K562 (cell line): Measurements from ENCODE around the gene TMEM127. TPM values are rescaled to one million over a fixed set of nuclear protein-coding genes. Genes with fewer than 3 reads are reported as not detected.

Source experiments
- ATAC-seq: fragments of 200-7000 bp; cut with Tn5 transposase; 3 replicates; pipeline ENCODE4 v1.9.1; 2020; ENCODE audit warnings: moderate library complexity
- BruUV-seq: library from RNA; stranded (reverse); fragments of 400-500 nt; replicated peaks from 2 replicates; lab custom pipeline; 2021; lab: Mats Ljungman, UMichigan
- CTCF ChIA-PET: fragments of 300-600 bp; formaldehyde crosslinking; extraction: SDS; loops from one replicate; lab custom pipeline; 2021; ENCODE audit warnings: low intra/inter-chr PET ratio; lab: Yijun Ruan, JAX
- POLR2A ChIA-PET: fragments of 300-600, 350-650 bp; sonication (Branson Sonifier 250); formaldehyde crosslinking; extraction: SDS; loops from one replicate; lab custom pipeline; 2021; ENCODE audit warnings: antibody characterized with exemption, inconsistent platforms; lab: Yijun Ruan, JAX
- DNase-seq, 4 experiments: peaks; one replicate each; pipeline versions ENCODE4 v3.0.0 to v3.0.0-alpha.2; 2011 to 2018; ENCODE audit warnings: low spot score in 3 of 4, mixed read lengths in 3 of 4; ENCODE audit errors: extremely low read depth in 1 of 4
- FAIRE-seq: peaks from 2 replicates; lab custom pipeline; 2011; peaks lifted over from hg19 to GRCh38; lab: Jason Lieb, UNC
- H2AFZ ChIP-seq: 2 replicates; pipeline ENCODE4 v1.6.0; 2011; ENCODE audit warnings: low read depth, low read length, control low read depth, inconsistent platforms
- H3K27ac ChIP-seq: fragments of 200-600 bp; 3 replicates; pipeline ENCODE4 v1.8.0; 2011; ENCODE audit warnings: low read depth, mild to moderate bottlenecking, control low read depth, inconsistent platforms, low read length, moderate library complexity, mixed read lengths; ENCODE audit errors: extremely low read depth
- H3K27me3 ChIP-seq, 2 experiments: fragments of 300-600 bp in 1 of 2; 2 replicates in 1 of 2; 3 replicates in 1 of 2; pipeline versions ENCODE4 v1.6.0 to v1.8.0; 2011; ENCODE audit warnings: inconsistent platforms in 2 of 2, low read length in 2 of 2, mild to moderate bottlenecking in 1 of 2, mixed read lengths in 1 of 2, moderate library complexity in 1 of 2; ENCODE audit not compliant: control insufficient read depth in 2 of 2, insufficient read depth in 2 of 2
- H3K36me3 ChIP-seq: fragments of 300-600 bp; 3 replicates; pipeline ENCODE4 v1.8.0; 2011; ENCODE audit warnings: mild to moderate bottlenecking, low read length, inconsistent platforms; ENCODE audit not compliant: control insufficient read depth, insufficient read depth
- H3K4me1 ChIP-seq, 2 experiments: fragments of 200-600 bp in 1 of 2; replicated peaks in 1 of 2; 2 replicates in 1 of 2; 3 replicates in 1 of 2; pipeline versions ENCODE4 v1.5.1 to v1.8.0; 2011; ENCODE audit warnings: inconsistent platforms in 2 of 2, low read length in 2 of 2, mild to moderate bottlenecking in 1 of 2, mixed read lengths in 1 of 2, moderate library complexity in 1 of 2; ENCODE audit not compliant: control insufficient read depth in 2 of 2, insufficient read depth in 2 of 2
- H3K4me2 ChIP-seq: 2 replicates; pipeline ENCODE4 v1.6.1; 2011; ENCODE audit warnings: low read length, control low read depth, inconsistent platforms, mixed read lengths; ENCODE audit not compliant: insufficient read depth
- H3K4me3 ChIP-seq: fragments of 200-600 bp; sonication (generic), shearing (Covaris generic); 2 replicates; pipeline ENCODE4 v1.5.1; 2016; ENCODE audit warnings: control low read depth, inconsistent platforms
- H3K79me2 ChIP-seq: fragments of 200-600 bp; 3 replicates; pipeline ENCODE4 v1.8.0; 2011; ENCODE audit warnings: low read length, inconsistent platforms; ENCODE audit not compliant: control insufficient read depth, insufficient read depth
- H3K9ac ChIP-seq, 2 experiments: 2 replicates each; pipeline versions ENCODE4 v1.6.0 to v1.6.1; 2011; ENCODE audit warnings: low read depth in 2 of 2, low read length in 2 of 2, control low read depth in 1 of 2, inconsistent platforms in 1 of 2, mild to moderate bottlenecking in 1 of 2, mixed read lengths in 1 of 2; ENCODE audit not compliant: insufficient read depth in 1 of 2
- H3K9me1 ChIP-seq: one replicate; pipeline ENCODE4 v1.6.0; 2011; ENCODE audit warnings: inconsistent platforms, mild to moderate bottlenecking, low read length, moderate library complexity; ENCODE audit not compliant: control insufficient read depth, insufficient read depth
- H3K9me3 ChIP-seq: replicated peaks from 2 replicates; pipeline ENCODE4 v1.5.1; 2011; ENCODE audit warnings: low read depth, low read length, inconsistent platforms; ENCODE audit not compliant: control insufficient read depth, insufficient read depth
- H4K20me1 ChIP-seq: replicated peaks from 2 replicates; pipeline ENCODE4 v1.6.1; 2011; ENCODE audit warnings: low read length, inconsistent platforms, mixed read lengths; ENCODE audit not compliant: control insufficient read depth, insufficient read depth
- EWSR1 ChIP-seq: fragments of 450-650 bp; IDR thresholded peaks from 2 replicates; pipeline ENCODE4 v1.6.1; 2018; ENCODE audit warnings: borderline replicate concordance, mild to moderate bottlenecking, low read depth, moderate library complexity; ENCODE audit not compliant: partially characterized antibody
- FOXA3 ChIP-seq, 2 experiments: fragments of 450-650 bp in 1 of 2; sonication (generic) in 1 of 2; formaldehyde crosslinking; IDR thresholded peaks in 1 of 2; conservative IDR thresholded peaks in 1 of 2; 2 replicates each; pipeline versions ENCODE4 v1.4.0 to v1.8.0; 2020 to 2022; ENCODE audit warnings: mild to moderate bottlenecking in 2 of 2, missing genetic modification reagents in 1 of 2
- HDAC1 ChIP-seq, 2 experiments: fragments of 450-650 bp; IDR thresholded peaks; 2 replicates each; pipeline ENCODE4 v1.6.1; 2016 to 2017; ENCODE audit warnings: inconsistent platforms in 1 of 2, mild to moderate bottlenecking in 1 of 2, moderate library complexity in 1 of 2
- KDM1A ChIP-seq, 2 experiments: fragments of 450-650 bp; IDR thresholded peaks; 2 replicates each; pipeline ENCODE4 v1.6.1; 2016; ENCODE audit warnings: mild to moderate bottlenecking in 2 of 2
- KLF1 ChIP-seq: fragments of 450-650 bp; IDR thresholded peaks from 2 replicates; pipeline ENCODE4 v1.6.1; 2016; ENCODE audit warnings: missing genetic modification characterization, missing compliant biosample characterization
- POLR2AphosphoS5 ChIP-seq: IDR thresholded peaks from 2 replicates; pipeline ENCODE4 v1.6.1; 2011; ENCODE audit warnings: mild to moderate bottlenecking, low read depth, low read length, moderate library complexity; ENCODE audit not compliant: control insufficient read depth, insufficient read depth
- POLR2G ChIP-seq: fragments of 200-400 bp; formaldehyde crosslinking; IDR thresholded peaks from 2 replicates; pipeline ENCODE4 v1.6.1; 2017; ENCODE audit warnings: low read depth, mild to moderate bottlenecking, antibody characterized with exemption, low read length, moderate library complexity
- SIRT6 ChIP-seq: IDR thresholded peaks from one replicate; pipeline ENCODE4 v1.6.1; 2012; ENCODE audit warnings: low read depth, mild to moderate bottlenecking, control low read depth, inconsistent platforms, low read length, moderate library complexity
- ZNF785 ChIP-seq: fragments of 250-450 bp; sonication (Bioruptor Pico); IDR thresholded peaks from 2 replicates; pipeline ENCODE4 v1.4.0; 2020; ENCODE audit warnings: mild to moderate bottlenecking
- WGBS: fragments of 100-300 bp; shearing (Covaris generic); methylation state at CpG from one replicate; pipeline ENCODE4 v1.1.6; 2016; ENCODE audit warnings: low coverage, mixed read lengths; ENCODE audit not compliant: insufficient coverage; ENCODE audit errors: missing lambda C conversion rate; 5-methylcytosine and 5-hydroxymethylcytosine counted together
- in situ Hi-C: fragments of 300-500 bp; cut with MboI; formaldehyde crosslinking; loops from 4 replicates; pipeline ENCODE4 v1.15.0; 2018; ENCODE audit warnings: inconsistent platforms, mixed read lengths
- intact Hi-C: fragments of 100-400 bp; cut with micrococcal nuclease; formaldehyde crosslinking; loops from 2 replicates; pipeline ENCODE4 v1.14.2; 2022
- polyA plus RNA-seq, 8 experiments: library from polyadenylated mRNA; depleted of rRNA in 4 of 8; stranded (reverse) in 5 of 8; unstranded in 3 of 8; fragments of >200 nt; fragmentation: Nextera tagmentation in 2 of 8; fragmentation: Illumina TruSeq in 1 of 8; extraction: Ambion mirVana in 2 of 8; extraction: Trizol in 1 of 8; gene quantifications; 2 replicates each; pipeline versions ENCODE4 v1.2.1 to v1.2.3, GENCODE V29; 2011 to 2014; ENCODE audit warnings: inconsistent platforms in 1 of 8, missing spikeins in 1 of 8
- total RNA-seq, 7 experiments: library from RNA; depleted of rRNA in 6 of 7; stranded (reverse); fragments of >200 nt in 6 of 7; fragmentation: Illumina TruSeq in 2 of 7; extraction: Trizol in 2 of 7; gene quantifications; 2 replicates each; pipeline versions ENCODE4 v1.2.1 to v1.2.3, GENCODE V29; 2011 to 2021; ENCODE audit warnings: low replicate concordance in 1 of 7
- TF ChIP-seq, protein P1 (sequence below): fragments of 450-650 bp; formaldehyde crosslinking; IDR thresholded peaks from 2 replicates; pipeline ENCODE4 v1.4.0; 2022; ENCODE audit warnings: mild to moderate bottlenecking, moderate library complexity
- TF ChIP-seq, protein P2 (sequence below), 3 experiments: fragments of 200-800 bp in 1 of 3; sonication (Bioruptor generic) in 1 of 3; sonication (generic) in 1 of 3; formaldehyde crosslinking in 1 of 3; IDR thresholded peaks; 2 replicates each; pipeline versions ENCODE4 v1.6.1 to v1.8.0; 2016 to 2022; ENCODE audit warnings: mild to moderate bottlenecking in 2 of 3, missing compliant biosample characterization in 2 of 3, missing genetic modification characterization in 2 of 3, missing genetic modification reagents in 1 of 3

Gene TMEM127
- total and polyA plus RNA-seq, 9 of the 15 experiments (the other 6 are each of a cell fraction or from before 2014, with no cell fraction given), result 1.7 to 20.0 (median 9.9) TPM

DNA sequence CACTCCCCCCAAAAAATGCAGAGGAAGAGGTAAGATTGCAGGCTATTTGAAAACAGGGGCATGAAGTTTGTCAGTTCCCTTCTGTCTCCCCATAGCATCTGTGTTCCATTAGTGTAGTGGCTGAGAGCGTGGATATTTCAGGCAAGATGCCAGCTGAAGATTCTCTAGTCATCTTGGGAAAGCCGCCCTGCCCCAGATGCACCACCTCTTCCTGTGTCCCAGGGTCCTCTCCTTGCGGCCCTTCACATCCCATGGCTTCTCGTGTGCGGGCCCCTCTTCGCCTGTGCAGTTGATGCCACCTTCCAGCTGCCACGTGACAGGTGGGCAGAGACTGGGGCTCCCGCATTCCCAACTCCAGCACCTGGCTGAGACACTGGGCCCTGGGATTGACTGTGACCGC is 16.1 kb downstream of the TMEM127 start:
- BruUV-seq, result no TSS peak
- Histone ChIP-seq H3K4me3 (no peak overlapping the region), H3K36me3 (peaks cover 32% of the 10 kb centered on the region; the same call in 2 of the 3 replicates), H3K9me1 (no peaks in the 10 kb centered on the region), H3K4me1 (peaks cover 8 to 19% of the 10 kb centered on the region in 2 experiments; a peak in 4 of 5 replicates), H3K4me2 (no peak overlapping the region), H3K27me3 (no peaks in the 10 kb centered on the region), H3K9me3 (no peaks in the 10 kb centered on the region), H4K20me1 (no peaks in the 10 kb centered on the region), H3K9ac (peak overlapping the region in 1 of 2 experiments; percentile 29; a peak in 1 of 4 replicates), H3K27ac (no peak overlapping the region), H3K79me2 (no peaks in the 10 kb centered on the region), H2AFZ (no peak overlapping the region)
- ChIA-PET POLR2A (interaction anchor here (0.6 to 1.9 kb wide), 3 partner anchors 11 to 41 kb away, joined by 3 to 6 read pairs (median 4); partner anchors contain the start of gene STARD7), CTCF (no interaction called here)
- TF ChIP-seq POLR2G, result peak; percentile 56
- TF ChIP-seq, protein P1, sequence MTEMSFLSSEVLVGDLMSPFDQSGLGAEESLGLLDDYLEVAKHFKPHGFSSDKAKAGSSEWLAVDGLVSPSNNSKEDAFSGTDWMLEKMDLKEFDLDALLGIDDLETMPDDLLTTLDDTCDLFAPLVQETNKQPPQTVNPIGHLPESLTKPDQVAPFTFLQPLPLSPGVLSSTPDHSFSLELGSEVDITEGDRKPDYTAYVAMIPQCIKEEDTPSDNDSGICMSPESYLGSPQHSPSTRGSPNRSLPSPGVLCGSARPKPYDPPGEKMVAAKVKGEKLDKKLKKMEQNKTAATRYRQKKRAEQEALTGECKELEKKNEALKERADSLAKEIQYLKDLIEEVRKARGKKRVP, result no peak
- 0 out of 2 replicates have a peak, but pooled peaks have one; percentile 10 for TF ChIP-seq POLR2AphosphoS5
- ATAC-seq (no peak), FAIRE-seq (no peak), DNase-seq (no peak)
- in situ Hi-C loops, result no loop called here
- intact Hi-C loops, result no loop called here
- WGBS, result 93% methylated on average over 7 of the region's 9 CpGs

DNA sequence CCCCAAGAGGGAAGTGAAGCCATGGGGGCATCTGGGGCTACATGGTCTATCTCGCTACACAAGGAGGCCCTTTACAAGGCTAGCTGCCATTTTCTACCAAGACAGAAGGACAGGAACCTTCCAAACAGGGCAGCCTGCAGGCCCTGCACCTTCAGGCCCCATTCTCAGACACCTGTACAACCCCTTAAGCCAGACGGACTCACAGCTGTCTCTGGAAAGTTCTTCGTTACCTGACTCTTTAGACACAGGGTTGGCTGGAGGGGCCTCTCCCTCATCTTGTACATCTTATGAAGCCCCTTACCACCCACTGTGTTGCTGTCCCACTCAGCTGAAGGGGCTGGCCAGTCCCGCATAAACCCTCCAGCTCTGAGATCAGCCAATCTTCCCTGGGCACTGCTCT is 17.2 kb downstream of the TMEM127 start:
- H3K9me1 ChIP-seq, result no peaks in the 10 kb centered on the region
- H3K27ac ChIP-seq, result no peak overlapping the region
- no peaks in the 10 kb centered on the region for H3K79me2 ChIP-seq
- no peaks in the 10 kb centered on the region for H4K20me1 ChIP-seq
- H3K4me2 ChIP-seq, result no peak overlapping the region
- POLR2A ChIA-PET, result interaction anchor here (0.5 to 1.9 kb wide), 3 partner anchors 12 to 414 kb away, joined by 3 to 6 read pairs (median 4); no protein-coding TSS in a partner anchor
- 81% methylated on average over 4 of the region's 4 CpGs for WGBS
- in situ Hi-C loops (no loop called here), intact Hi-C loops (no loop called here)
- BruUV-seq, result no TSS peak
- FAIRE-seq (no peak), ATAC-seq (no peak), DNase-seq (no peak)
- no peak overlapping the region for H3K4me3 ChIP-seq
- H3K27me3 ChIP-seq, result no peaks in the 10 kb centered on the region
- H2AFZ ChIP-seq, result no peak overlapping the region
- CTCF ChIA-PET, result no interaction called here
- peaks cover 22% of the 10 kb centered on the region; the same call in 2 of the 3 replicates for H3K36me3 ChIP-seq
- peaks cover 8 to 19% of the 10 kb centered on the region in 2 experiments; a peak in 4 of 5 replicates for H3K4me1 ChIP-seq
- no peaks in the 10 kb centered on the region for H3K9me3 ChIP-seq
- H3K9ac ChIP-seq, result peak overlapping the region in 1 of 2 experiments; percentile 19; a peak in 1 of 4 replicates
- TF ChIP-seq, protein P2, sequence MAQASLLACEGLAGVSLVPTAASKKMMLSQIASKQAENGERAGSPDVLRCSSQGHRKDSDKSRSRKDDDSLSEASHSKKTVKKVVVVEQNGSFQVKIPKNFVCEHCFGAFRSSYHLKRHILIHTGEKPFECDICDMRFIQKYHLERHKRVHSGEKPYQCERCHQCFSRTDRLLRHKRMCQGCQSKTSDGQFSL (CRISPR knock-in tag; IDR thresholded peaks at IDR 0.05), result no peak
- TF ChIP-seq, protein P2 (tag; IDR thresholded peaks at IDR 0.05), result no peak
- TF ChIP-seq FOXA3 (CRISPR knock-in tag; conservative IDR thresholded peaks at IDR 0.05 in 1 of 2, IDR thresholded peaks at IDR 0.05 in 1 of 2) (no peak), SIRT6 (no peak), KLF1 (no peak), HDAC1 (IDR thresholded peaks at IDR 0.05) (no peak), EWSR1 (no peak), ZNF785 (CRISPR knock-in tag) (no peak), KDM1A (IDR thresholded peaks at IDR 0.05) (no peak)
